ENCODE measurements around the gene FNIP1. TPM values are rescaled to one million over a fixed set of nuclear protein-coding genes. Genes with fewer than 3 reads are reported as not detected.

Gene FNIP1
- total RNA-seq, 1 donor from 2014 or later = 40.6 TPM

GRCh38 chr5:131810510-131811249, 13.9 kb upstream of the FNIP1 start:
- no peaks in the 10 kb centered on the region for H3K9me3 Mint-ChIP-seq (ENCODE audit: low read depth)
- no peak for DNase-seq (ENCODE audit: low spot score)
- peak overlapping the region; percentile 33 for H3K4me3 Mint-ChIP-seq (ENCODE audit: unreplicated experiment)
- peaks cover 19% of the 10 kb centered on the region for H3K4me1 Mint-ChIP-seq (ENCODE audit: low read depth)
- H3K27me3 Mint-ChIP-seq (ENCODE audit: low read depth) = no peaks in the 10 kb centered on the region
- peak; percentile 77 for TF ChIP-seq CTCF (IDR thresholded peaks at IDR 0.05)
- H3K27ac Mint-ChIP-seq (ENCODE audit: unreplicated experiment) = peak overlapping the region; percentile 46
- H3K36me3 Mint-ChIP-seq (ENCODE audit: low read depth) = no peaks in the 10 kb centered on the region

- Mint-ChIP-seq H3K9me3 (ENCODE audit: low read depth) (no peaks in the 10 kb centered on the region), H3K4me3 (ENCODE audit: unreplicated experiment) (peak overlapping the region; percentile 94), H3K27me3 (ENCODE audit: low read depth) (peaks cover 1% of the 10 kb centered on the region), H3K4me1 (ENCODE audit: low read depth) (peaks cover 48% of the 10 kb centered on the region), H3K36me3 (ENCODE audit: low read depth) (peaks cover 2% of the 10 kb centered on the region), H3K27ac (ENCODE audit: unreplicated experiment) (peak overlapping the region; percentile 98)
- no peak for TF ChIP-seq CTCF (IDR thresholded peaks at IDR 0.05)
- DNase-seq (ENCODE audit: low spot score) = no peak
These were observed 681 bp downstream of the FNIP1 start for GRCh38 chr5:131795879-131796792.

- H3K4me1 Mint-ChIP-seq (ENCODE audit: low read depth) = peaks cover 57% of the 10 kb centered on the region
These were observed 1.6 kb downstream of the FNIP1 start for GRCh38 chr5:131795228-131795627.

GRCh38 chr5:131794586-131794985, 2.2 kb downstream of the FNIP1 start:
- Mint-ChIP-seq H3K9me3 (ENCODE audit: low read depth) (no peaks in the 10 kb centered on the region), H3K4me3 (ENCODE audit: unreplicated experiment) (peak overlapping the region; percentile 94), H3K27ac (ENCODE audit: unreplicated experiment) (peak overlapping the region; percentile 24), H3K36me3 (ENCODE audit: low read depth) (peaks cover 2% of the 10 kb centered on the region), H3K27me3 (ENCODE audit: low read depth) (no peaks in the 10 kb centered on the region), H3K4me1 (ENCODE audit: low read depth) (peaks cover 61% of the 10 kb centered on the region)
- TF ChIP-seq CTCF (IDR thresholded peaks at IDR 0.05) = no peak
- DNase-seq (ENCODE audit: low spot score) = no peak

More at GRCh38 chr5:131795228-131795627, 1.6 kb downstream of the FNIP1 start:
- Mint-ChIP-seq H3K36me3 (ENCODE audit: low read depth) (peaks cover 2% of the 10 kb centered on the region), H3K9me3 (ENCODE audit: low read depth) (no peaks in the 10 kb centered on the region), H3K27me3 (ENCODE audit: low read depth) (no peaks in the 10 kb centered on the region), H3K4me3 (ENCODE audit: unreplicated experiment) (peak overlapping the region; percentile 94), H3K27ac (ENCODE audit: unreplicated experiment) (peak overlapping the region; percentile 70)
- no peak for DNase-seq (ENCODE audit: low spot score)
- TF ChIP-seq CTCF (IDR thresholded peaks at IDR 0.05) = no peak

GRCh38 chr5:131792896-131793295, 3.9 kb downstream of the FNIP1 start:
- Mint-ChIP-seq H3K4me3 (ENCODE audit: unreplicated experiment) (no peak overlapping the region), H3K4me1 (ENCODE audit: low read depth) (peaks cover 64% of the 10 kb centered on the region), H3K27me3 (ENCODE audit: low read depth) (no peaks in the 10 kb centered on the region), H3K9me3 (ENCODE audit: low read depth) (no peaks in the 10 kb centered on the region), H3K36me3 (ENCODE audit: low read depth) (peaks cover 2% of the 10 kb centered on the region), H3K27ac (ENCODE audit: unreplicated experiment) (no peak overlapping the region)
- no peak for DNase-seq (ENCODE audit: low spot score)
- no peak for TF ChIP-seq CTCF (IDR thresholded peaks at IDR 0.05)

Measured in chondrocyte (in vitro differentiated cells).